GM18507 (cell line): ENCODE data around the gene SRP68.

Source experiments
- DNase-seq: peaks from one replicate; pipeline ENCODE4 v3.0.0; 2011; ENCODE audit warnings: low read depth; ENCODE audit not compliant: insufficient read length; ENCODE audit errors: extremely low spot score
- FAIRE-seq: peaks from 2 replicates; lab custom pipeline; 2011; peaks lifted over from hg19 to GRCh38; lab: Jason Lieb, UNC

Gene SRP68

GRCh38 chr17:76090517-76091129 is 18.3 kb upstream of the SRP68 start:
- DNase-seq (no peak), FAIRE-seq (no peak)

GRCh38 chr17:76089680-76090516 is 17.6 kb upstream of the SRP68 start:
- no peak for FAIRE-seq

GRCh38 chr17:76088868-76089576 is 16.7 kb upstream of the SRP68 start:
- no peak for DNase-seq
- no peak for FAIRE-seq

More at GRCh38 chr17:76089680-76090516, 17.6 kb upstream of the SRP68 start:
- no peak for DNase-seq

GRCh38 chr17:76088041-76088867 is 15.9 kb upstream of the SRP68 start:
- no peak for DNase-seq
- FAIRE-seq: no peak

- FAIRE-seq: no peak
- DNase-seq: no peak
Observed at GRCh38 chr17:76087531-76087930, 15.2 kb upstream of the SRP68 start.

- DNase-seq (no peak), FAIRE-seq (no peak)
Observed at GRCh38 chr17:76086384-76086783, 14.1 kb upstream of the SRP68 start.

GRCh38 chr17:76085731-76086366 is 13.5 kb upstream of the SRP68 start:
- no peak for FAIRE-seq
- DNase-seq: no peak

- FAIRE-seq (no peak), DNase-seq (no peak)
Observed at GRCh38 chr17:76085066-76085730, 12.9 kb upstream of the SRP68 start.

GRCh38 chr17:76083536-76084182 is 11.3 kb upstream of the SRP68 start:
- FAIRE-seq (no peak), DNase-seq (no peak)

- FAIRE-seq (no peak), DNase-seq (no peak)
Observed at GRCh38 chr17:76082326-76083251, 10.3 kb upstream of the SRP68 start.

- DNase-seq: no peak
- no peak for FAIRE-seq
Observed at GRCh38 chr17:76081295-76082210, 9.2 kb upstream of the SRP68 start.

- DNase-seq: no peak
- no peak for FAIRE-seq
Observed at GRCh38 chr17:76080768-76081287, 8.5 kb upstream of the SRP68 start.

GRCh38 chr17:76079956-76080767 is 7.8 kb upstream of the SRP68 start:
- DNase-seq (no peak), FAIRE-seq (no peak)

- DNase-seq: no peak
- FAIRE-seq: no peak
Observed at GRCh38 chr17:76079535-76079955, 7.2 kb upstream of the SRP68 start.

- FAIRE-seq (no peak), DNase-seq (no peak)
Observed at GRCh38 chr17:76078860-76079534, 6.7 kb upstream of the SRP68 start, which contains the start of gene ZACN. TSS of gene ZACN (plus strand) at chr17:76079182. CDS start at chr17:76079265, 83 bp downstream.
